Activated naive CD4-positive, alpha-beta T cell treated with Interleukin-2 at 50 U/mL for 16 hours (primary cell): Measurements from ENCODE around the gene GPR132.
"Not testable (repeated sequence)": the region's sequence is repeated elsewhere in the genome, so short reads cannot be mapped to it uniquely, and the experiment has no call there.

ENCODE experiments used
- DNase-seq: peaks from one replicate; pipeline ENCODE4 v3.0.0-alpha.2; 2020

Gene GPR132, protein sequence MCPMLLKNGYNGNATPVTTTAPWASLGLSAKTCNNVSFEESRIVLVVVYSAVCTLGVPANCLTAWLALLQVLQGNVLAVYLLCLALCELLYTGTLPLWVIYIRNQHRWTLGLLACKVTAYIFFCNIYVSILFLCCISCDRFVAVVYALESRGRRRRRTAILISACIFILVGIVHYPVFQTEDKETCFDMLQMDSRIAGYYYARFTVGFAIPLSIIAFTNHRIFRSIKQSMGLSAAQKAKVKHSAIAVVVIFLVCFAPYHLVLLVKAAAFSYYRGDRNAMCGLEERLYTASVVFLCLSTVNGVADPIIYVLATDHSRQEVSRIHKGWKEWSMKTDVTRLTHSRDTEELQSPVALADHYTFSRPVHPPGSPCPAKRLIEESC

GRCh38 chr14:105065280-105066228 is at the start of gene GPR132:
TSS of gene GPR132 (minus strand) at chr14:105065430. CDS start at chr14:105055420, 10,010 bp downstream.
- DNase-seq = peak; percentile 88

GRCh38 chr14:105109243-105109642 is 44.0 kb upstream of the GPR132 start:
- not testable (repeated sequence) for DNase-seq

- DNase-seq = no peak
Measured at GRCh38 chr14:105108516-105108864, 43.3 kb upstream of the GPR132 start.

DNA sequence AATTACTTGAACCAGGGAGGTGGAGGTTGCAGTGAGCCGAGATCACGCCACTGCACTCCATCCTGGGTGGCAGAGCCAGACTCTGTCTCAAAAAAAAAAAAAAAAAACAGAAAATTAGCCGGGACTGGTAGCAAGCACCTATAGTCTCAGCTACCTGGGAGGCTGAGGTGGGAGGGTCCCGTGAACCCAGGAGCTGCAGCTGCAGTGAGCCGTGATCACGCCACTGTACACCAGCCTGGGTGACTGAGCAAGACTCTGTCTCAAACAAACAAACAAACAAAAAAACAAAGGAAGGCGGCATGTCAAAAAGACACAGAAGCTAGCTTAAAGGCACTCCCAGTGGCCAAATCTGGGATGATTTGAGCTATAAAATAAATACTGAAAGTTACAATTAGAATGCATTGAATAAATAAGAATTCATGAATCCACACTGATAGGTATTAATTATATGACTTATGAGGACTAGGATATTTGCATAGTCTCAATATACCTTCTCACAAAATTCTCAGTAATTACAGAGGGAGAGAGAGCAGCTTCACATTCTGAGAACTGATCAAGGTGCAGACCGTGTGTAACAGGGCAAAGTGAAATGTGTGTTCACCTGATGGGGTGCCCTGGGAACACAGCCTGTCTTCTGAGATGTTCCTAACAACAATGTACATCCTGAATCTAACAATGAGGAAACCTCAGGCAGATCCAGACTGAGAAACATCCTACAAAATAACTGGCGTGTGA is 42.7 kb upstream of the GPR132 start:
- no peak for DNase-seq

DNA sequence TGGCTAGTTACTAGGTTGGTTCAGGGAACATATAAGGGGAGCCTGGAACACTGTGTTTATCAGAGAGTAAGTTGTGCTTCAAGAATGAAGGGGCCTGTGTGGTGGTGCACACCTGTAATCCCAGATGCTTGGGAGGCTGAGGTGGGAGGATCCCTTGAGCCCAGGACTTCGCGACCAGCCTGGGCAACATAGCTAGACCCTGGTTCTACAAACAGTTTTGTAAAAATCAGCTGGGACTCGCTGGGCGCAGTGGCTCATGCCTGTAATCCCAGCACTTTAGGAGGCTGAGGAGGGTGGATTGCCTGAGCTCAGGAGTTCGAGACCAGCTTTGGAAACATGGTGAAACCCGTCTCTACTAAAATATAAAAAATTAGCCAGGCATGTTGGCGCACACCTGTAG is 42.1 kb upstream of the GPR132 start:
- DNase-seq = no peak

DNA sequence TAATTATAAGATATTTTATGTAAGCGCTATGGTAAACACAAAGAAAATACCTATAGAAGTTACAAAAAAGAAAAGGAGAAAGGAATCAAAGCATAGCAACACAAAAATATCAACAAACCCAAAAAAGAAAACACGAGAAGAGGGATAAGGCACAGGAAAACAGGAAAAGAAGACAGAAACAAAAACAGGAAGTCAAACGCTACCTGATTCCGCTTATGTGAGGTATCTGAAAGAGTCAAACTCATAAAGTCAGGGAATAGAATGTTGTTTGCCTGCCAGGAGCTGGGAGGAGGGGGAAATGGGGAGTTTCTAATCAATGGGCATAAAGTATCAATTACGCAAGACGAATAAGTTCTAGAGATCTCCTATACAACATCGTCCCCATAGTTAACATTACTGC is 39.9 kb upstream of the GPR132 start:
- DNase-seq = no peak

GRCh38 chr14:105102893-105103292 is 37.7 kb upstream of the GPR132 start:
- no peak for DNase-seq

DNA sequence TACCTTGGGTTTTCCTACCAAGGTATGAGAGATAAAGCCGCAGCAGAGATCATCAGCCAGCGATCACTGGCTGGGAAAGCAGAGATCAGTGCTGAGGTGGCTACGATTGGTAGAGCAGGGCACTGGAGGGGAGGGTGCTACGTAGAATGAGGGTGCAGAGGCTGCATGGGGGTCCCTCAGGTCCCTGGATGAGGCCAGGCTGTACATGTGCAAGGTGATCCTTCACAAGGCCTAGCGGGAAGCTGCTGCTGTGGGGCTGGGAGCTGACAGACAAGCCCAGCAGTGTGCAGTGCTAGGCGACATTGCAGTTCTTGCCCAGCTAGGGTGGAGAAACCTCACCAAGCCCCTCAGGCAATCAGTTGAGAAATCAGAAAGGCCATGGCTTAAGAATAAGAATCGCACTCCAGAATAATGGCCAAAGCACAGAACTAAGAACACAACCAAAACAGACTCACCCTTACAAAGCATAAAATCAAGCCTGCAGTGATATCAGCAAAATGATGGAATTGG is 37.2 kb upstream of the GPR132 start:
- no peak for DNase-seq

DNA sequence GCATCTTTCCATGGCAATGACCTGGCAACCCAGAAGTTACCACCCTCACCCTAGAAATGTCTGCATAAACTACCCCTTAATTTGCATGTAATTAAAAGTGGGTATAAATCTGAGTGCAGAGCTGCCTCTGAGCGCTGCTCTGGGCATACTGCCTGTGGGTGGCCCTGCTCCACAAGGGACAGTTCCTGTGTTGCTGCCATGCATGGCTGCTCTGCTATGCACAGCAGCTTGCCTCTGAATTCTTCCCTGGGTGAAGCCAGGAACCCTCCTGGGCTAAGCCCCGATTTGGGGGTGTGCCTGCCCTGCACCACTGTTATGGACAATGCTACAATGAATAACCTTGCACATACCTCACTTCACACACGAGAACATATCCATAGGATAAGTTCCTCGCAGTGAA is 35.7 kb upstream of the GPR132 start:
- DNase-seq = no peak

DNA sequence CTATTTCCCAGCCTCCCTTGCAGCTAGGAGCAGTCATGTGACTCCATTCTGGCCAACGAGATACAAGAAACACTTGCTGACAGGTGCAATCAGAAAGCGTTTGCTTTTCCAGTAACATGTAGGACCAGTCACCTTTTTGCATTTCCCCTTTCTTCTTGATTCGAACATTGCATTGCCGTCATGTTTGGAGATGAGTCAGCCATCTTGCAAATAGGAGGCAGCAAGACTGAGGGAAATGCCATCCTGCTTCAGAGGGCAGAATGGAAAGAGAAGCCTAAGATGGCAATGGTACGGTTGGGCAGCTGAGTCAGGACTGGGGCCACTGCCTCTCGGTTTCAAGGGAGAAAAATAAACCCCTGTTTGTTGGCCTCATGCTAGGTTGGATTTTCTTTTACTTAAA is 34.5 kb upstream of the GPR132 start:
- DNase-seq = no peak

DNA sequence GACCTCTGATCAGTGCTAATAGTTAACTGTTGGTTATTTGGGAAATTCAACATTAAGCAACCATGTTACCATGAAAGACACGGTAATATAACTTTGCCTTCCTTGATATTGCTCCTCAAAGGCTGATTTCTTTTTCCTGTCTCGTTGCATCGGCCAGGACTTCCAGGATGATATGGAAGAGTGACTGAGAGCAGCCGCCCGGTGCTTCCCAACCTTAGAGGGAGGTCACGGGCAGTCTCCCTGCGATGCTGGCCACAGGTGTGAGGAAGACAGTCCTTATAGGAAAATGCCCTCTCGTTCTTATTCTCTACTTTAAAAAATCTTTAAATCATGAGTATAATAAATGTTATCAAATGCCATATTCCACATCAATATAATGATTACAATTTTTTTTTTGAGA is 33.1 kb upstream of the GPR132 start:
- no peak for DNase-seq

- DNase-seq = no peak
Measured at GRCh38 chr14:105097794-105098127, 32.5 kb upstream of the GPR132 start.

- DNase-seq = no peak
Measured at GRCh38 chr14:105096206-105096875, 31.1 kb upstream of the GPR132 start.

DNA sequence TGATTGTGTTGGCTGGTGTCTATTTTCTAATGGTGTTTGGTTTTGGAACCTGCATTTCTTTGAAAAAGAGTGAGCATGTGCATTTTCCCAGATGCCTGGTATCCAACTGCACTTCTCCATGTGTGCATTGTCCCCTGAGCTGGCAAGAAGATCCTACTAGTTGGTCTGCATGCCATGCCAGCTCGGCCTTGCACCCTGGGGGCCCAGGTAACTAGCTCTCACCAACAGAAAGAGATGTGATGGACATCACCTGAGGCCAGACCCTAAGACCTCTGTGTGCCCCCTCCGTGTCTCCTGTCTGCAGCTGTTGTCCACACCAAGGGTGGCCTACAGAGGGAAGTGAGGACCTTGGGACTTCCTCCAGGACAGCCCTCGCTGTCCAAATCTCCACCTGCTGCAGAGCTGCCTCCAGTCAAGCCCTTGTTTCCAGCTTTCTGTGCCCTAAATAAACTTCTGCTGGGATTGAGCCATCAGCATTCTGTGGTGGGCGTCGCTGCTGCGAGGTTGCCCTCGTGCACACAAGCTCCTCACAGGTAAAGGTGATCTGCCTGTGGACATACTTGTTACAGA is 30.1 kb upstream of the GPR132 start:
- no peak for DNase-seq

DNA sequence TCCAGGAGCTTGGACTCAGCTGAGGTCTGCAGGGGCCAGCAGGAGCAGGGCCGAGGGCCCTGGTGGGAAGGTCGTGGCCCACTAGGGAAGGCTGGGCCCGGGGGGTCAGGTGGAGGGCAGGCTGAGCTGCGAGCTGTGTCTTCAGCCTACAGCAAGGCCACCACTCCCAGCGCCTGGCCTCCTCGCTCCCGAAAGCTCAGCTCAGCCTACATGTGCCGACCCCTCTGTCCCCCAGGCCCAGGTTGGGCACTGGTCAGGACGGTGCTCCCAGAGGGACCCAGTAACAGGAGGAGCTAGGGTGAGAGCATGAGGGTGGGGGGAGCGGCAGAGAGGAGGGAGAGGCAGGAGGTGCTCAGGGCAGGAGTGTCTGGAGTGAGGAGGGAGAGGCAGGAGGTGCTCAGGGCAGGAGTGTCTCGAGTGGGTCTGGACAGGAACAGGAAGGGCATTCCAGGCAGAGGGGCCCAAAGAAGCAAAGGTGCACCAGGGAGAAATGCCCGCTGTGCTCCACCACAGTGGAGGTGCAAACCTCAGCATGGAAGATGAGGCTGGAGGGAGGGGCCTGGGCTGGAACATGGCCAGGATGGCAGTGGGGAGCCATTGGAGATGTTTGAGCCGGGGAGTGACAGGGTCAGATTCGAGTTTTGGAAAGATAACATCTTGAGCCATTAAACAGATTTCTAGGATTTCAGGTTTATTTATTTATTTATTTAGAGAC is 29.1 kb upstream of the GPR132 start:
- no peak for DNase-seq

DNA sequence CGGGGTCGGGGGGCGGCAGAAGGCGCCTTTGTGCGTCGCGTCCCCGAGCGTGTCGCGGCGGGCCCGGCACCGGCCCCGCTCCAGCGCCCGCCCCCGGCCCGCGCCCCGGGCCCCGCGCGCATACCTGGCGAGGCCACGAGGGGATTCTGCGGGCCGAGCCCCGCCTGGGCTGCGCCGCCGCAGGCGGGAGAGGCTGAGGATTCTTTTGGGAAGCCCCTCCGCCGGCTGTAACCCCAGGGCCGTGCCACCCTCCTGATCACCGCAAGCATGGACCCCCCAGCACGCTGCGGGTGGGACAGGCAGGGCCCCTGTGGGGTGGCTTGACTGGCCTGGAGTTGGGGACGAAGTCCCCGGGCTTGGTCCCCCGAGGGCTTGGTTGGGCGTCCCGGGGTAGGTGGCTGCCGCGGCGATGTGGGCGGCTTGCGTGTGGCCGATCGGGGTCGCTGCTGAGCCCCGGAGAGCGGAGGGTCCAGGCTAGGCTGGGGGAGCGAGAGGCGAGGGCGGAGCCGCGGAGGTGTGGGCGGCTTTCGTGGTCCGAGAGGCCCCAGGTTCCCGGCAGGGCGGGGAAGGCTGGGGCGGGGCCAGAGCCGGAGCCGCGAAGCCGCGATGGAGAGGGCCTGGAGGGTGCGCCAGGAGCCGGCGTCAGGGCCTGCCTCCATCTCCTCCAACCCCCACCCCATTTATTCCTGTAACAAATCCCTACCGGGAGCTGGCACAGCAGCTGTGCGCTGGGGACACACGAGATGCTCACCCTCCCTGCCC is 28.4 kb upstream of the GPR132 start:
- DNase-seq = peak; percentile 78

GRCh38 chr14:105093038-105093430 is 27.8 kb upstream of the GPR132 start:
- DNase-seq = peak; percentile 63

DNA sequence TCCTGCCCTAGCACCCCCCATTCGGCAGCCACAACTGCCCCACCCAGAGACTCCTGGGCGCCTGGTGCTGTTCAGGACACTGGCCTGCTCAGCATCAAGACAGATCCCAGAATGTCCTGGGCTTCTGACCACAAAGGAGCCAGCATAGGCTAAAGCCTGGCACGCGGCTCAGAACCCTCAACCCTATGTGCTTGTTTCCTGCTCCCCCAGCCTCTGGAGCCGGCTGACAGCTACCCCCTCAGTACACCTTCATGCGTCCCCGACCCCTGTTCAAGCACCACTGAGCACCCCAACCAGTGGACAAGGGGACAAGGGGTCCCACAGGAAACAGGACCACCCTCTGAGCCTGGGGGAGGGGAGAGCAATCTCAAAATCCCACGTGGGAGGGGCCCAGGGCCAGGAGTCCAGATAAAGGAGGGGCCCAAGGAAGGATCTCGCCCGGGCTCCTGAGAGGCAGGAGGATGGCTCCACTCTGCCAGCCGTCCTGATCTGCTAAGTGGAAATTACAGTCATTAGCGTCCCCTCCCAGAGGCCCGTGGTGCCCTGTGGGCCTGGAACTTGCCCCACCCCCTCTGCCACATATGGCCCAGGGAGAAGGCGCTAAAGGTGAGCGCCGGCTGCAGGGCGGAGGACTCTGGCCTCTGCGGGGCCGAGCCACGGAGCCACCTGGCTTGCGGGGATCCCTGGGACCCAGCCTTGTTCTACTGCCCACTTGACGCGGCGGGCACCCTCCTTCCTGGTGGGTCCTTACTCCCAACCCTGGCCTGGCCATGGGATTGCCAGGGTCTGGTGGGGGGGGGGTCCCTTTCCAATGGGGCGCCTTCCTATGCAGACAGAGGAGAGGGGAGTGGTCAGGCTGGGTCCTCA is 27.2 kb upstream of the GPR132 start:
- no peak for DNase-seq

GRCh38 chr14:105091517-105092170 is 26.4 kb upstream of the GPR132 start:
- no peak for DNase-seq
